Stimulated activated naive CD8-positive, alpha-beta T cell treated with anti-CD3 and anti-CD28 coated beads, Interleukin-15, Interleukin-2, amounts not matched to agents 100 ng/mL and 50 ng/mL, for 24 hours (primary cell): ENCODE data around the gene ADAM22.
A peak's percentile ranks its signal among the peaks of the same experiment; 100 is the strongest.
"Not testable (repeated sequence)": the region's sequence is repeated elsewhere in the genome, so short reads cannot be mapped to it uniquely, and the experiment has no call there.

ENCODE experiments used
- H3K27ac Mint-ChIP-seq: one replicate; pipeline ENCODE4 v1.8.0; 2021; ENCODE audit warnings: mild to moderate bottlenecking, mixed read lengths
- H3K27me3 Mint-ChIP-seq: one replicate; pipeline ENCODE4 v1.8.0; 2021; ENCODE audit warnings: mixed read lengths
- H3K36me3 Mint-ChIP-seq: one replicate; pipeline ENCODE4 v1.8.0; 2021; ENCODE audit warnings: low read depth, mixed read lengths
- H3K4me1 Mint-ChIP-seq: one replicate; pipeline ENCODE4 v1.8.0; 2021; ENCODE audit warnings: low read depth, mixed read lengths
- H3K4me3 Mint-ChIP-seq: one replicate; pipeline ENCODE4 v1.8.0; 2021; ENCODE audit warnings: mild to moderate bottlenecking, mixed read lengths
- H3K9me3 Mint-ChIP-seq: one replicate; pipeline ENCODE4 v1.8.0; 2021; ENCODE audit warnings: mixed read lengths

ADAM22 gene

GRCh38 chr7:87934699-87935383 is 790 bp downstream of the ADAM22 start:
- H3K27ac Mint-ChIP-seq, result peak overlapping the region; percentile 80
- H3K27me3 Mint-ChIP-seq, result peaks cover 4% of the 10 kb centered on the region
- peaks cover 13% of the 10 kb centered on the region for H3K36me3 Mint-ChIP-seq

DNA sequence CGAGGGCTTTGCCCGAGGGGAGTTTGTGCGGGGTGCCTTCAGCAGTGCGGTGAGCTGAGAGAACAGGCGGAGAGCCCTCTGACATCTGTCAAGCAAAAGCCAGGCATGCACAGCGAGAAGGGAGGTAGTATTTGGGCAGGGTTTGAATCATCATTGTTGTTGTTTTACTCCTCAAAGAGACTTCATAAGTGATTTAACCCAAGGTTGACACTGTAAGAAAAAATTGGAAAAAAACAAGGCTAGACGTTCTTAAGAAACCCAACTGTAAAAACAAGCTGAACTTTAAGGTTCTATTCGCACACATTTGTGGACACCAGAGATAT is 1.3 kb downstream of the ADAM22 start:
- Mint-ChIP-seq H3K36me3 (peaks cover 13% of the 10 kb centered on the region), H3K27me3 (peaks cover 4% of the 10 kb centered on the region), H3K9me3 (no peaks in the 10 kb centered on the region), H3K4me3 (peak overlapping the region; percentile 65), H3K27ac (no peak overlapping the region), H3K4me1 (peaks cover 10% of the 10 kb centered on the region)

More at GRCh38 chr7:87934699-87935383, 790 bp downstream of the ADAM22 start:
- Mint-ChIP-seq H3K4me3 (peak overlapping the region; percentile 85), H3K9me3 (no peaks in the 10 kb centered on the region), H3K4me1 (peaks cover 10% of the 10 kb centered on the region)

DNA sequence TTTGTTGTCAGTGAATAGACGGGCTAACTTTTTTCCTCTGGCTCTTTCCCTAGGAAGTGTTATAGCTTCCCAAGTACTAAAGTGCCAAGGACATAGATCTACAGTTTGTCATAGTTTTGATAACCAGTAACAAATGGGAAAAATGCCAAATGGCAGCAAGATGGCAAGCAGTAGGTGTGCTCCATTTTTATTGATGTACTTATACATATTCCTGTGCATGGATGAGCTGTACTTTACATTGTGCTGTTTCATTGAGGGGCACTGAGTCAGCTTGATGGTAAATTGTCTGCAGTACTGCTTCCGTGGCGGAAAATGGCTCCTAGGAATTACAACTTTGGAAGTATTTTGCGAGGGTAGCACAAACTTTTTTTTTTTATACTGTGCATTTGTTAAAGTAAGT is 7.1 kb downstream of the ADAM22 start:
- H3K4me3 Mint-ChIP-seq, result no peak overlapping the region
- H3K27ac Mint-ChIP-seq, result no peak overlapping the region
- H3K9me3 Mint-ChIP-seq, result no peaks in the 10 kb centered on the region
- H3K36me3 Mint-ChIP-seq, result peaks cover 13% of the 10 kb centered on the region
- peaks cover 3% of the 10 kb centered on the region for H3K4me1 Mint-ChIP-seq
- H3K27me3 Mint-ChIP-seq, result no peaks in the 10 kb centered on the region

GRCh38 chr7:87944547-87944946 is 10.5 kb downstream of the ADAM22 start:
- Mint-ChIP-seq H3K4me1 (peaks cover 3% of the 10 kb centered on the region), H3K27ac (no peak overlapping the region), H3K27me3 (no peaks in the 10 kb centered on the region), H3K4me3 (no peak overlapping the region), H3K36me3 (no peaks in the 10 kb centered on the region), H3K9me3 (no peaks in the 10 kb centered on the region)

DNA sequence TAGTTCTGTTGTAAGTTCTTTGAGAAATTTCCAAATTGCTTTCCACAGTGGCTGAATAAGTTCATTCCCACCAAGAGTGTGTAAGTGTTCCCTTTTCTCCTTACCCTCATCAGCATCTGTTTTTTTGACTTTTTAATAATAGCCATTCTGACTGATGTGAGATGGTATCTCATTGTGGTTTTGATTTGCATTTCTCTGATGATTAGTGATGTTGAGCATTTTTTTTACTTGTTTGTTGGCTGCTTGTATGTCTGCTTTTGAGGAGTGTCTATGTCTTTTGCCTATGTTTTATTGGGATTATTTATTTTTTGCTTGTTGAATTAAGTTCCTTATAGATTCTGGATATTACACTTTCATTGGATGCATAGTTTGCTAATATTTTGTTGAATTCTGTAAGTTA is 11.9 kb downstream of the ADAM22 start:
- not testable (repeated sequence) for H3K4me1 Mint-ChIP-seq, H3K36me3 Mint-ChIP-seq

DNA sequence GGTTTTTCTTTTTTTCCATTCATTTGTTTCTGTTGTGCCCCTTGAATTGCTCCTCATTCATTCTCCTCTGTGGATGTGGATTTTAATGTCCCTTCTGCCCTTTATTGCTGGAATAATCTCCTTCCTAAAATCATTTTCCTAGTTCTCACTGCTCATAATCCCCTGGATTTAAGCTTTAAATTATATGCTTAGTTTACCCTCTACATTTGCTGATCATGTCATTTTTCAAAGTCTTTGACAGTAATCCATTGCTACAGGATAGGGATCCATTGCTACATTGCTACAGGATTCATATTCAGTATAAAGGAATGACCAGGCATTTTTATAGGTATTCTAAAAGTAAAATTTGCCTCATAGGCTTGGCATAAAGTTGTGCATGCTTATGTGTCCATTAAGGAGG is 14.3 kb downstream of the ADAM22 start:
- H3K4me1 Mint-ChIP-seq, result peaks cover 3% of the 10 kb centered on the region
- H3K36me3 Mint-ChIP-seq, result no peaks in the 10 kb centered on the region
- no peak overlapping the region for H3K4me3 Mint-ChIP-seq
- H3K27ac Mint-ChIP-seq, result no peak overlapping the region
- no peaks in the 10 kb centered on the region for H3K27me3 Mint-ChIP-seq
- no peaks in the 10 kb centered on the region for H3K9me3 Mint-ChIP-seq

More for the DNA sequence above, 11.9 kb downstream of the ADAM22 start:
- not testable (repeated sequence) for H3K27ac Mint-ChIP-seq, H3K4me3 Mint-ChIP-seq, H3K9me3 Mint-ChIP-seq, H3K27me3 Mint-ChIP-seq

GRCh38 chr7:87959336-87959735 is 25.3 kb downstream of the ADAM22 start:
- Mint-ChIP-seq H3K27ac (no peak overlapping the region), H3K9me3 (no peaks in the 10 kb centered on the region), H3K4me1 (no peaks in the 10 kb centered on the region), H3K4me3 (no peak overlapping the region), H3K27me3 (no peaks in the 10 kb centered on the region), H3K36me3 (no peaks in the 10 kb centered on the region)

DNA sequence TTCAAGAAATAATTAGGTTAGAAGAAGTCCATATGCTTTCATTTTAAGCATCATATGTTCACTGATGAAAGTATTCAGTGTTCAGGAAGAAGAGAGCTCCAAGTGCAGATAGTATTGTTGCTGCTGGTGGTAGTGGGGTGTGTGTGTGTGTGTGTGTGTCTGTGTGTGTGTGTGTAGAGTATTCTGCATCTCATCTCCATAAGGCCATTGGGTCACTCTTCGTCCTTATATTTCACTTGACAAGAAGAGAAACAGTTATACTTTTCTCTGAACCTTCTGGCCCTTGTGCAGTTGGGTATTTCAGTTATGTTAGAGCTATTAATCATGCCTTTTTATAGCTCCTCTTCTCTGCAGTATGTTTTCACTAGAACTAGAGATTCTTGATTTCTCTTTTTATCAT is 26.2 kb downstream of the ADAM22 start:
- H3K9me3 Mint-ChIP-seq, result no peaks in the 10 kb centered on the region
- no peaks in the 10 kb centered on the region for H3K27me3 Mint-ChIP-seq
- no peaks in the 10 kb centered on the region for H3K4me1 Mint-ChIP-seq
- H3K4me3 Mint-ChIP-seq, result no peak overlapping the region
- no peak overlapping the region for H3K27ac Mint-ChIP-seq
- H3K36me3 Mint-ChIP-seq, result no peaks in the 10 kb centered on the region

- H3K27me3 Mint-ChIP-seq, result no peaks in the 10 kb centered on the region
- no peaks in the 10 kb centered on the region for H3K36me3 Mint-ChIP-seq
- H3K9me3 Mint-ChIP-seq, result no peaks in the 10 kb centered on the region
- H3K27ac Mint-ChIP-seq, result no peak overlapping the region
- H3K4me1 Mint-ChIP-seq, result no peaks in the 10 kb centered on the region
- H3K4me3 Mint-ChIP-seq, result no peak overlapping the region
These were observed 27.7 kb downstream of the ADAM22 start for GRCh38 chr7:87961754-87962153.

GRCh38 chr7:87966271-87966670 is 32.2 kb downstream of the ADAM22 start:
- no peaks in the 10 kb centered on the region for H3K4me1 Mint-ChIP-seq
- H3K9me3 Mint-ChIP-seq, result no peaks in the 10 kb centered on the region
- H3K36me3 Mint-ChIP-seq, result no peaks in the 10 kb centered on the region
- no peak overlapping the region for H3K27ac Mint-ChIP-seq
- no peak overlapping the region for H3K4me3 Mint-ChIP-seq
- H3K27me3 Mint-ChIP-seq, result no peaks in the 10 kb centered on the region

DNA sequence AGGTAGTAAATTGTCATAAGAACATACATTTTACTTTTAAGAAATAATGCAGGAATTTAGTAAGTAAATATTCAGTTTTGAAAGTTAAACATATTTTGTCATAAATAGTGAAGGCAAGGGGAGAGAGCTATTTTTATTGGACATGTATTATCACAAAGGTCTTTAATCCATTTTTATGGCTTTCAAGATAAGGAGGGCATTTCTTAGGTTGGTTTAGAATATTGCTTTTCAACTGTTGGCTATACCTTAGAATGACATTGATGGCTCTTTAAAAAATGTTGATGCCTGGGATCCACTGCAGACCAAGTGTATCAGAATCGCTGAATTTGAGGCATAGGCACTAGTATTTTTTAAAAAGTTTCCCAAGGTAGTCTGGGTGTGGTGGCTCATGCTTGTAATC is 34.0 kb downstream of the ADAM22 start:
- no peaks in the 10 kb centered on the region for H3K36me3 Mint-ChIP-seq
- H3K9me3 Mint-ChIP-seq, result no peaks in the 10 kb centered on the region
- H3K27ac Mint-ChIP-seq, result no peak overlapping the region
- no peak overlapping the region for H3K4me3 Mint-ChIP-seq
- no peaks in the 10 kb centered on the region for H3K4me1 Mint-ChIP-seq
- H3K27me3 Mint-ChIP-seq, result no peaks in the 10 kb centered on the region

DNA sequence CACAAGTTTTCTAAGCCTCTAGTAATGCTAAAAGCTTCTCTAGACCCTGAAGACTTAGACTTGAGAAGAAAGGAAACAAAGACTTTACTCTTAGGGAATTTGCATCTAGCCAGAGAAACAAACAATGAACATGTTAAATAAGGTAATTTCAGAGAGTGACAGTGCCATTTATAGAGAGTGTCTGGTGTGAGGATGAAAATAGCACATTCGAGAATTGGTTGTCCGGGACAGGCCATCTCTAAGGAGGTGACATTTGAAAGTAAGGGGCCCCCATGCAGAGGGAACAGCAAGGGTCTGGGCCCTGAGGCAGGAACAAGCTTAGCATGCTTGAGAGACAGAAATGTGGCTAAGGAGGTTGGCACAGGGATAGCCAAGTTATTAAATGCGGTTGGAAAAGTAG is 48.1 kb downstream of the ADAM22 start:
- no peaks in the 10 kb centered on the region for H3K4me1 Mint-ChIP-seq
- H3K4me3 Mint-ChIP-seq, result no peak overlapping the region
- H3K9me3 Mint-ChIP-seq, result no peaks in the 10 kb centered on the region
- no peaks in the 10 kb centered on the region for H3K36me3 Mint-ChIP-seq
- H3K27me3 Mint-ChIP-seq, result no peaks in the 10 kb centered on the region
- no peak overlapping the region for H3K27ac Mint-ChIP-seq

- H3K4me3 Mint-ChIP-seq, result no peak overlapping the region
- H3K36me3 Mint-ChIP-seq, result no peaks in the 10 kb centered on the region
- H3K27ac Mint-ChIP-seq, result no peak overlapping the region
- no peaks in the 10 kb centered on the region for H3K9me3 Mint-ChIP-seq
- H3K27me3 Mint-ChIP-seq, result no peaks in the 10 kb centered on the region
- no peaks in the 10 kb centered on the region for H3K4me1 Mint-ChIP-seq
These were observed 50.0 kb downstream of the ADAM22 start for GRCh38 chr7:87984088-87984487.

- H3K36me3 Mint-ChIP-seq, result no peaks in the 10 kb centered on the region
- no peaks in the 10 kb centered on the region for H3K9me3 Mint-ChIP-seq
- no peaks in the 10 kb centered on the region for H3K4me1 Mint-ChIP-seq
- H3K27me3 Mint-ChIP-seq, result no peaks in the 10 kb centered on the region
- no peak overlapping the region for H3K4me3 Mint-ChIP-seq
- no peak overlapping the region for H3K27ac Mint-ChIP-seq
These were observed 59.2 kb downstream of the ADAM22 start for GRCh38 chr7:87993269-87993668.

DNA sequence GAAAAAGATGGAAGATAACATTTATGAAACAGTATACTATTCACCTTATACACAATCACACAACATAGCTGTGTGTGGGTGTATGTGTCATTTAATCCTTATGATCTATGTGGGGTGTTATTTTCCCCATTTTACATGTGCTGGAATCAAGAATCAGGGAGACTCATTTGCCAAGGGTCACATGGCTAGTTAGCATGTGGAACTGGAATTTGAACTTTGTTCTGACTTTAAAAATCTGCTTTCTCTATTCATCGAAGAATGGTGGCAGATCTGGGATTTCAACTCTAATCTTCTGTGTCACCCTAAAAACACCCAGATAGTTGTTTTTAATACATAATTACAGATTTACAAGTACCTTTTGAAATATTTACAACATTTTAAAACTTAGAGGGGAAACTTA is 65.2 kb downstream of the ADAM22 start:
- Mint-ChIP-seq H3K9me3 (no peaks in the 10 kb centered on the region), H3K27ac (no peak overlapping the region), H3K4me1 (no peaks in the 10 kb centered on the region), H3K4me3 (no peak overlapping the region), H3K36me3 (no peaks in the 10 kb centered on the region), H3K27me3 (no peaks in the 10 kb centered on the region)

DNA sequence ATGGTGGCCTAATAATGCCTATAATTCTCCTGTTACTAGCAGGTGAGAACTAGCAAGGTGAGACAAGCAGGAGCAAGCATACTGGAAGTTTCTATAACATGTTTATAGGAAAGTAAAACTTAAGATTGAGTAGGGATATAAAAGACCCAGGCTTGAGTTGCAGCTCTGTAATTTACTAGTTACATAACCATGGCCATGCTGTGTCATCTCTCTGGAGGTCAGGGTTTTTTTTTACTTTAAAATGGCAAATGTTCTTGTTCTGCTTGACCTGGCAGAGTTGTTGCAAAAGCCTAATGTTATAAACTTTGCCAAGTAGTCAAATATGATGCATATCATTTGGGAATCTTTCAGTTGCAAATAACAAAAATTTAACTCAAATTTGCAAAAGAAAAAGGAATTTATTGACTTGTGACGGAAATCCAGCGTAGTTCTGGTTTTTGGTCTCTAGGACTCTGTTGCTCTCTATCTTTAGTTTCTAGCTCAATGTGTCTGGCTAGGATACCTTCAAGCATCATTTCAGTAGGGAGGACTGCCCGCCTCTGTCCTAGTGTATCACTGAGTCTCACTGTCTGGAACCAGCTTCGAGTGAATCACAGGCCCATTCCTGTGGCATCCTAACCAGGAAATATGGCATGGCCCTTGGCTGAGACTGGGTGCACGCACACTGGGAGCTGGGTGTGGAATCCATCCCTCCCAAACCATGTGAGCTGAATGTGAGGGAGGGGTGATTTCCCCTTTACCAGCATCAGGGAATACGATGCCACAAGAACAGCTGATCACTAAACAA is 67.9 kb downstream of the ADAM22 start:
- no peaks in the 10 kb centered on the region for H3K36me3 Mint-ChIP-seq
- no peak overlapping the region for H3K27ac Mint-ChIP-seq
- H3K9me3 Mint-ChIP-seq, result peaks cover 5% of the 10 kb centered on the region
- H3K4me3 Mint-ChIP-seq, result no peak overlapping the region
- no peaks in the 10 kb centered on the region for H3K4me1 Mint-ChIP-seq
- H3K27me3 Mint-ChIP-seq, result no peaks in the 10 kb centered on the region
